NB4 (cell line): Measurements from ENCODE around the gene CYB5B.

Experiments used
- CTCF ChIP-seq: IDR thresholded peaks from one replicate; pipeline ENCODE4 v1.5.1; 2012; ENCODE audit warnings: low read depth, low read length
- MAX ChIP-seq: IDR thresholded peaks from 2 replicates; pipeline ENCODE4 v1.6.1; 2011; ENCODE audit warnings: low read depth, low read length
- MYC ChIP-seq: IDR thresholded peaks from 2 replicates; pipeline ENCODE4 v1.6.1; 2011; ENCODE audit warnings: low read depth, low read length

- TF ChIP-seq MYC = no peak
- no peak for TF ChIP-seq CTCF
- no peak for TF ChIP-seq MAX
Observed at GRCh38 chr16:69453936-69454335, 29.5 kb downstream of the CYB5B start.
